Breast epithelium (tissue), 3 donors: Measurements from ENCODE around the gene AGRP. TPM values are rescaled to one million over a fixed set of nuclear protein-coding genes. Genes with fewer than 3 reads are reported as not detected.

ENCODE experiments used
- total RNA-seq, 3 donors: library from RNA; depleted of rRNA; stranded (reverse); fragments of >200 nt; gene quantifications; one replicate each; pipeline ENCODE4 v1.1.0, GENCODE V29; 2016

AGRP gene
- total RNA-seq, 3 donors from 2014 or later, result not detected

Other genes starting within 250 kb of the AGRP start
- 10 to 100 TPM; 19.3 to 25.9 (median 22.6) TPM for gene FHOD1, start 236.1 kb downstream of the AGRP start, total RNA-seq
- gene SLC9A5, start 234.6 kb downstream of the AGRP start, total RNA-seq, result 1 to 10 TPM in 2 of 3 donors, under 1 TPM in 1; 0.96 to 2.3 (median 1.3) TPM
- 10 to 100 TPM; 15.0 to 26.2 (median 19.8) TPM for gene PLEKHG4, start 204.0 kb downstream of the AGRP start, total RNA-seq
- 1 to 10 TPM in 1 of 3 donors, not detected in 2; 1.0 TPM for gene KCTD19, start 156.8 kb downstream of the AGRP start, total RNA-seq
- gene LRRC36, start 156.7 kb downstream of the AGRP start, total RNA-seq, result 1 to 10 TPM in 1 of 3 donors, under 1 TPM in 2; 0.16 to 3.3 (median 0.59) TPM
- 1 to 10 TPM; 1.3 to 6.9 (median 3.6) TPM for gene TPPP3, start 90.0 kb downstream of the AGRP start, total RNA-seq
- 10 to 100 TPM; 17.4 to 20.3 (median 19.3) TPM for gene ZDHHC1, start 67.1 kb downstream of the AGRP start, total RNA-seq
- 10 to 100 TPM in 2 of 3 donors, under 1 TPM in 1; 0.32 to 66.9 (median 10.2) TPM for gene HSD11B2, start 52.4 kb downstream of the AGRP start, total RNA-seq
- 100 to 1,000 TPM; 101 to 122 (median 104) TPM for gene ATP6V0D1, start 2.4 kb downstream of the AGRP start, total RNA-seq
- 10 to 100 TPM; 32.0 to 50.5 (median 33.4) TPM for gene RIPOR1, start 45.3 kb upstream of the AGRP start, total RNA-seq
- gene CTCF, start 79.0 kb upstream of the AGRP start, total RNA-seq, result 10 to 100 TPM; 27.8 to 51.7 (median 38.0) TPM
- gene CARMIL2, start 161.6 kb upstream of the AGRP start, total RNA-seq, result 1 to 10 TPM in 2 of 3 donors, under 1 TPM in 1; 0.96 to 2.3 (median 1.6) TPM
- 10 to 100 TPM; 19.4 to 20.6 (median 19.8) TPM for gene ACD, start 176.7 kb upstream of the AGRP start, total RNA-seq
- 1 to 10 TPM; 6.4 to 8.5 (median 7.2) TPM for gene PARD6A, start 177.4 kb upstream of the AGRP start, total RNA-seq
- 10 to 100 TPM; 18.6 to 21.0 (median 20.1) TPM for gene ENKD1, start 183.2 kb upstream of the AGRP start, total RNA-seq
- 10 to 100 TPM in 2 of 3 donors, 1 to 10 TPM in 1; 7.2 to 18.1 (median 11.1) TPM for gene C16orf86, start 183.3 kb upstream of the AGRP start, total RNA-seq
- gene GFOD2, start 235.8 kb upstream of the AGRP start, total RNA-seq, result 10 to 100 TPM; 11.4 to 22.0 (median 21.4) TPM